GM18868 (cell line): Measurements from ENCODE around the gene PLXNA4.

ENCODE experiments used
- ATAC-seq: cut with Tn5 transposase; IDR thresholded peaks from one replicate; pipeline ENCODE4 v1.9.1; 2021; ENCODE audit warnings: mild to moderate bottlenecking, moderate library complexity; ENCODE audit not compliant: unreplicated experiment

The PLXNA4 gene

GRCh38 chr7:132290021-132290420 is 286.2 kb downstream of the PLXNA4 start:
- no peak for ATAC-seq

GRCh38 chr7:132286836-132287235 is 289.4 kb downstream of the PLXNA4 start:
- ATAC-seq, result no peak

GRCh38 chr7:132280335-132280734 is 295.9 kb downstream of the PLXNA4 start:
- ATAC-seq, result no peak

- no peak for ATAC-seq
Measured at GRCh38 chr7:132279718-132280117, 296.6 kb downstream of the PLXNA4 start.

- ATAC-seq, result no peak
Measured at GRCh38 chr7:132276976-132277725, 299.1 kb downstream of the PLXNA4 start.

- no peak for ATAC-seq
Measured at GRCh38 chr7:132276234-132276630, 300.0 kb downstream of the PLXNA4 start.

- ATAC-seq, result no peak
Measured at GRCh38 chr7:132275416-132276233, 300.6 kb downstream of the PLXNA4 start.

GRCh38 chr7:132272763-132273371 is 303.4 kb downstream of the PLXNA4 start:
- ATAC-seq, result no peak

GRCh38 chr7:132270517-132270916 is 305.8 kb downstream of the PLXNA4 start:
- no peak for ATAC-seq

- no peak for ATAC-seq
Measured at GRCh38 chr7:132269718-132270117, 306.6 kb downstream of the PLXNA4 start.

- no peak for ATAC-seq
Measured at GRCh38 chr7:132263151-132263550, 313.1 kb downstream of the PLXNA4 start.

GRCh38 chr7:132262160-132262470 is 314.2 kb downstream of the PLXNA4 start:
- no peak for ATAC-seq

- ATAC-seq, result no peak
Measured at GRCh38 chr7:132261327-132262159, 314.7 kb downstream of the PLXNA4 start.

GRCh38 chr7:132258231-132258630 is 318.0 kb downstream of the PLXNA4 start:
- ATAC-seq, result no peak

- no peak for ATAC-seq
Measured at GRCh38 chr7:132257253-132257652, 319.0 kb downstream of the PLXNA4 start.

- ATAC-seq, result no peak
Measured at GRCh38 chr7:132256721-132257212, 319.5 kb downstream of the PLXNA4 start.

- no peak for ATAC-seq
Measured at GRCh38 chr7:132255898-132256297, 320.4 kb downstream of the PLXNA4 start.

GRCh38 chr7:132255115-132255797 is 321.0 kb downstream of the PLXNA4 start:
- no peak for ATAC-seq

GRCh38 chr7:132254455-132254854 is 321.8 kb downstream of the PLXNA4 start:
- ATAC-seq, result no peak

GRCh38 chr7:132252793-132253100 is 323.5 kb downstream of the PLXNA4 start:
- no peak for ATAC-seq

GRCh38 chr7:132251327-132251659 is 325.0 kb downstream of the PLXNA4 start:
- ATAC-seq, result no peak
